ENCODE measurements around the gene MEGF11. TPM values are rescaled to one million over a fixed set of nuclear protein-coding genes. Genes with fewer than 3 reads are reported as not detected.

Gene MEGF11
- polyA plus RNA-seq, 1 donor: 0.66 TPM

GRCh38 chr15:66157507-66157906 is 96.0 kb downstream of the MEGF11 start:
- no CpG with 5 or more reads among the region's 2 CpGs for WGBS (ENCODE audit: insufficient coverage, low lambda C conversion rate)
- no peaks in the 10 kb centered on the region for H3K9me3 ChIP-seq (ENCODE audit: control insufficient read depth, low read depth, low read length)
- H3K4me3 ChIP-seq (ENCODE audit: low read length): no peak overlapping the region
- peaks cover 26% of the 10 kb centered on the region for H3K27me3 ChIP-seq (ENCODE audit: control insufficient read depth, insufficient read depth, low read length)
- no peaks in the 10 kb centered on the region for H3K4me1 ChIP-seq (ENCODE audit: control insufficient read depth, insufficient read depth, low read length)
- H3K36me3 ChIP-seq (ENCODE audit: control insufficient read depth, insufficient read depth, low read length): no peaks in the 10 kb centered on the region
- H3K27ac ChIP-seq (ENCODE audit: low read length): no peak overlapping the region
- no peak for DNase-seq

DNA sequence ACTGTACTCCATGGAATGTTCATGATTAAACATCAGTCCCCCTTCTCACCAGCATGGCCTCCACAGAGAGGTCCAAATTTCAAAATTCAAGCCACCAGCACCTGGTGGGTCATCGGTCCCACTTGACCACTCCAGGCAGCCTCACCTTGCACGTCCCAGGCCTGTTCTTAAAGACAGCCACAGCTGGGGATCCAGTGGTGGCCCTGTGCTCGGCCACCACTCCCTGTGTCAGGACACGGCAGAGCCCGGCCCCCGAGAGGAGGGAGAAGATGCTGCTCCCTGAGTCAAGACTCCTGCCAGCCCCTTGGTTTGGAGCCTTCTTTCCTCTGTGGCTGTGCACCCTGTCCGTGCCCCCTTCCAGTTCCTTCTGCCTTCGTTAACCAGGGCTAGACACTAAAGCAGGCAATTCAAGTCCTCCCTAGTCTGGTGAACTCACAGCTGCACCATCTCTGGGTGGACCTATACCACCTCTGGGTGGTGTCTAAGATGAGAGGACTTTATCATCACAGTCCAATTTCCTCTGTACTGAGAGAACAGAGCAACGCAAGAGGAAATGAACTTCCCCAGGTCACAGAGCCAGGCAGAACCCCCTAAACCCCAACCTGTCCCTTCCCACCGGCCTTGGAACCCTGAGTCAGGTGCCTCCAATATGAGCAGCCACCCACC is 97.1 kb downstream of the MEGF11 start:
- no peak overlapping the region for H3K4me3 ChIP-seq (ENCODE audit: low read length)
- no peaks in the 10 kb centered on the region for H3K9me3 ChIP-seq (ENCODE audit: control insufficient read depth, low read depth, low read length)
- no peak for DNase-seq
- H3K27me3 ChIP-seq (ENCODE audit: control insufficient read depth, insufficient read depth, low read length): peaks cover 35% of the 10 kb centered on the region
- no peaks in the 10 kb centered on the region for H3K4me1 ChIP-seq (ENCODE audit: control insufficient read depth, insufficient read depth, low read length)
- no peak overlapping the region for H3K27ac ChIP-seq (ENCODE audit: low read length)
- H3K36me3 ChIP-seq (ENCODE audit: control insufficient read depth, insufficient read depth, low read length): no peaks in the 10 kb centered on the region
- WGBS (ENCODE audit: insufficient coverage, low lambda C conversion rate): no CpG with 5 or more reads among the region's 10 CpGs

- WGBS (ENCODE audit: insufficient coverage, low lambda C conversion rate): no CpG with 5 or more reads among the region's 5 CpGs
- peaks cover 43% of the 10 kb centered on the region for H3K27me3 ChIP-seq (ENCODE audit: control insufficient read depth, insufficient read depth, low read length)
- no peaks in the 10 kb centered on the region for H3K4me1 ChIP-seq (ENCODE audit: control insufficient read depth, insufficient read depth, low read length)
- H3K36me3 ChIP-seq (ENCODE audit: control insufficient read depth, insufficient read depth, low read length): no peaks in the 10 kb centered on the region
- H3K9me3 ChIP-seq (ENCODE audit: control insufficient read depth, low read depth, low read length): no peaks in the 10 kb centered on the region
- H3K27ac ChIP-seq (ENCODE audit: low read length): no peak overlapping the region
- DNase-seq: no peak
- H3K4me3 ChIP-seq (ENCODE audit: low read length): no peak overlapping the region
Measured at GRCh38 chr15:66155065-66155464, 98.5 kb downstream of the MEGF11 start.

DNA sequence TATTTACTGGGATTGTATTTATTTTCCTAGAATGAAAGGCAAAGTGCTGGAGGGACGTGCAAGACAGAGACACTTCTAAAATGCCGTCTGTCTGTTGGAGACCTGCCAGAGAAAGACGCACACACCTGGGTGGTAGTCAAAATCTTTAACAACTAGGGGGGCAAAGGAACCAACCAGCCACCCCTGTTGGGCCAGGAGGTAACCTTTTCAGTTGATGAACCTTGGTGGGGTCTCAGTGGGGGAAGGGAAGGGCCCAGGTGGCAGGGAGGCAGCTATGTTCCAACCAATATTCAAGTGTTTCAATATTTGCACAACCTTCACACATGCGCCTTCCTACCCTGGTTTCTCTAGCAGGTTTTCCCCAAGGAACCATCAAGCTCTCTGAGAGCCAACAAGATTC is 99.0 kb downstream of the MEGF11 start:
- no peak overlapping the region for H3K27ac ChIP-seq (ENCODE audit: low read length)
- WGBS (ENCODE audit: insufficient coverage, low lambda C conversion rate): no CpG with 5 or more reads among the region's 4 CpGs
- H3K4me3 ChIP-seq (ENCODE audit: low read length): no peak overlapping the region
- no peaks in the 10 kb centered on the region for H3K4me1 ChIP-seq (ENCODE audit: control insufficient read depth, insufficient read depth, low read length)
- H3K27me3 ChIP-seq (ENCODE audit: control insufficient read depth, insufficient read depth, low read length): peaks cover 47% of the 10 kb centered on the region
- DNase-seq: no peak
- no peaks in the 10 kb centered on the region for H3K36me3 ChIP-seq (ENCODE audit: control insufficient read depth, insufficient read depth, low read length)
- H3K9me3 ChIP-seq (ENCODE audit: control insufficient read depth, low read depth, low read length): no peaks in the 10 kb centered on the region

- Histone ChIP-seq H3K27ac (ENCODE audit: low read length) (no peak overlapping the region), H3K27me3 (ENCODE audit: control insufficient read depth, insufficient read depth, low read length) (peaks cover 47% of the 10 kb centered on the region)
- no CpG with 5 or more reads among the region's 15 CpGs for WGBS (ENCODE audit: insufficient coverage, low lambda C conversion rate)
Measured at GRCh38 chr15:66153549-66154415, 99.8 kb downstream of the MEGF11 start.

DNA sequence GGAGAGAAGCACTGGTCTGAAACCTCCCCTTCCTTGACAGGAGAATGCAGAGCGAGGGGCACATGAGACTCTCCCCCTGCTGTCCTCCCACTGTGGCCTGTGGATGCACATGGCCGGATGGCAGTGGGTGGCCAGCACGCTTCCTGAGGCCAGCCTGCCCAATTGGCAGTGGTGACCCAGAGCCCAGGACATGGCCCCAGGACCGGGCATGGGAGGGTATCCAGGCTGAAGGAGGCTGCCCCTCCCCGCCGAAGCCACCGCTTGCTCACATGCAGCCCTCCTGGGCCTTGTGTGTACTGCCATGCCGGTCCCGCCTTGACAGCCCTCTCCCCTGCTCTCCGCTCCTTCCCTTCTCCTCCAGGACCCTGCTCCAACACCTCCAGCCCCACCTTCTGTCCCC is 100.9 kb downstream of the MEGF11 start:
- Histone ChIP-seq H3K27ac (ENCODE audit: low read length) (no peak overlapping the region), H3K27me3 (ENCODE audit: control insufficient read depth, insufficient read depth, low read length) (peaks cover 44% of the 10 kb centered on the region), H3K9me3 (ENCODE audit: control insufficient read depth, low read depth, low read length) (no peaks in the 10 kb centered on the region), H3K36me3 (ENCODE audit: control insufficient read depth, insufficient read depth, low read length) (no peaks in the 10 kb centered on the region), H3K4me3 (ENCODE audit: low read length) (no peak overlapping the region), H3K4me1 (ENCODE audit: control insufficient read depth, insufficient read depth, low read length) (no peaks in the 10 kb centered on the region)
- no peak for DNase-seq
- no CpG with 5 or more reads among the region's 10 CpGs for WGBS (ENCODE audit: insufficient coverage, low lambda C conversion rate)

More at GRCh38 chr15:66153549-66154415, 99.8 kb downstream of the MEGF11 start:
- H3K36me3 ChIP-seq (ENCODE audit: control insufficient read depth, insufficient read depth, low read length): no peaks in the 10 kb centered on the region
- no peaks in the 10 kb centered on the region for H3K9me3 ChIP-seq (ENCODE audit: control insufficient read depth, low read depth, low read length)
- no peak for DNase-seq
- H3K4me1 ChIP-seq (ENCODE audit: control insufficient read depth, insufficient read depth, low read length): no peaks in the 10 kb centered on the region
- no peak overlapping the region for H3K4me3 ChIP-seq (ENCODE audit: low read length)

- no peak overlapping the region for H3K27ac ChIP-seq (ENCODE audit: low read length)
- no peaks in the 10 kb centered on the region for H3K9me3 ChIP-seq (ENCODE audit: control insufficient read depth, low read depth, low read length)
- no peak for DNase-seq
- no CpG with 5 or more reads among the region's 7 CpGs for WGBS (ENCODE audit: insufficient coverage, low lambda C conversion rate)
- no peak overlapping the region for H3K4me3 ChIP-seq (ENCODE audit: low read length)
- no peaks in the 10 kb centered on the region for H3K36me3 ChIP-seq (ENCODE audit: control insufficient read depth, insufficient read depth, low read length)
- H3K4me1 ChIP-seq (ENCODE audit: control insufficient read depth, insufficient read depth, low read length): no peaks in the 10 kb centered on the region
- peaks cover 37% of the 10 kb centered on the region for H3K27me3 ChIP-seq (ENCODE audit: control insufficient read depth, insufficient read depth, low read length)
Measured at GRCh38 chr15:66151809-66152208, 101.7 kb downstream of the MEGF11 start.

GRCh38 chr15:66149871-66150270 is 103.7 kb downstream of the MEGF11 start:
- H3K36me3 ChIP-seq (ENCODE audit: control insufficient read depth, insufficient read depth, low read length): no peaks in the 10 kb centered on the region
- no peaks in the 10 kb centered on the region for H3K4me1 ChIP-seq (ENCODE audit: control insufficient read depth, insufficient read depth, low read length)
- DNase-seq: no peak
- H3K4me3 ChIP-seq (ENCODE audit: low read length): no peak overlapping the region
- no peaks in the 10 kb centered on the region for H3K9me3 ChIP-seq (ENCODE audit: control insufficient read depth, low read depth, low read length)
- H3K27ac ChIP-seq (ENCODE audit: low read length): no peak overlapping the region
- H3K27me3 ChIP-seq (ENCODE audit: control insufficient read depth, insufficient read depth, low read length): peaks cover 32% of the 10 kb centered on the region
- no CpG with 5 or more reads among the region's 9 CpGs for WGBS (ENCODE audit: insufficient coverage, low lambda C conversion rate)

DNA sequence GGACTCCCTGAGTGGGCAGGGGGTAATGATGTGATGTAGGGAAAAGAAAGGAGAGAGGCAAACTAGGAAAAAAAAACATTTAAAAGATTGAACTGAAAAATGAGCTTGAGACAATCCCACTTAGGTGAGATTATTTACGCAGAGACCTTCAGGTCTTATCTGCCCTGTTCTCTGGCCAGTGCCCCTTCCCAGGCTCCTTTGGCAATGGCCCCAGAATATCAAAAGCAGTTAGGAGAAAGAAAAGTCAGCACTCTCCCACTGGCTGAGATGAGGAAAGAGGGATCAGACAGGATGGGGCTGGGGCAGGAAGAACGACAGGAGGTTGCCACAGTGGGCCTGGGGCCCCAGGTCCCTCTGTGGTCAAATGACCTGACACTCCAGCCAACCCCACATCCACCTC is 105.4 kb downstream of the MEGF11 start:
- Histone ChIP-seq H3K4me3 (ENCODE audit: low read length) (no peak overlapping the region), H3K9me3 (ENCODE audit: control insufficient read depth, low read depth, low read length) (no peaks in the 10 kb centered on the region), H3K27ac (ENCODE audit: low read length) (no peak overlapping the region), H3K4me1 (ENCODE audit: control insufficient read depth, insufficient read depth, low read length) (no peaks in the 10 kb centered on the region), H3K27me3 (ENCODE audit: control insufficient read depth, insufficient read depth, low read length) (peaks cover 26% of the 10 kb centered on the region), H3K36me3 (ENCODE audit: control insufficient read depth, insufficient read depth, low read length) (no peaks in the 10 kb centered on the region)
- no peak for DNase-seq
- no CpG with 5 or more reads among the region's 2 CpGs for WGBS (ENCODE audit: insufficient coverage, low lambda C conversion rate)

DNA sequence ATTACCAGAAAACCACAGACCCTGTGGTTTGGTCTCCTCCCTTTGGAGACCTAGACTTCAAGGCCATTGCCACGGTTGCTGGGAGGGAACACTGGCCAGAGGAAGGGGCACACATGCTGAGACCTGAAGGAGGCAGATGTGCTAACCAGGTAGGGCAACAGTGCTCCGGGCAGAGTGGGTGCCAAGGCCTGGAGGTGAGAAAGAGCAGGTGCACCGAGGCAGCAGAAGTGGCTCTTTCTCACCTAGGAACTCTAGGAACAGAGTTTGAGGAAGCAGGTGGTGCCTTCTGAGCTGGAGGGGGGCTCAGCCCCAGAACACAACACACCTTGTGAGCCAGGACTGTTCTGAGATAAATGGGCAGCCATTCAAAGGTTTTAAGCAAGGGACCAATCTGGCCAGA is 106.1 kb downstream of the MEGF11 start:
- H3K36me3 ChIP-seq (ENCODE audit: control insufficient read depth, insufficient read depth, low read length): no peaks in the 10 kb centered on the region
- H3K9me3 ChIP-seq (ENCODE audit: control insufficient read depth, low read depth, low read length): no peaks in the 10 kb centered on the region
- no peak overlapping the region for H3K4me3 ChIP-seq (ENCODE audit: low read length)
- no peak overlapping the region for H3K27ac ChIP-seq (ENCODE audit: low read length)
- peaks cover 21% of the 10 kb centered on the region for H3K27me3 ChIP-seq (ENCODE audit: control insufficient read depth, insufficient read depth, low read length)
- no peak for DNase-seq
- no peaks in the 10 kb centered on the region for H3K4me1 ChIP-seq (ENCODE audit: control insufficient read depth, insufficient read depth, low read length)
- WGBS (ENCODE audit: insufficient coverage, low lambda C conversion rate): no CpG with 5 or more reads among the region's 3 CpGs
